Activated CD4-positive, alpha-beta T cell treated with anti-CD3 and anti-CD28 coated beads for 36 hours (primary cell): ENCODE results near the gene DSP. TPM values are rescaled to one million over a fixed set of nuclear protein-coding genes. Genes with fewer than 3 reads are reported as not detected.

Experiments
- ATAC-seq: fragments of 200-7000 bp; cut with Tn5 transposase; one replicate; pipeline ENCODE4 v1.10.0; 2021; ENCODE audit warnings: mild to moderate bottlenecking, moderate library complexity
- CTCF ChIA-PET: fragments of 350-600 bp; sonication (Branson Sonifier 250); formaldehyde crosslinking; loops from one replicate; lab custom pipeline; 2021; ENCODE audit warnings: antibody characterized with exemption; lab: Charles Lee
- POLR2A ChIA-PET: fragments of 350-600 bp; sonication (Branson Sonifier 250); formaldehyde crosslinking; loops from one replicate; lab custom pipeline; 2021; ENCODE audit warnings: antibody characterized with exemption, inconsistent platforms; lab: Charles Lee
- DNase-seq: peaks from one replicate; pipeline ENCODE4 v3.0.0-alpha.2; 2020
- H3K27ac Mint-ChIP-seq: one replicate; pipeline ENCODE4 v1.8.0; 2021; ENCODE audit warnings: mixed read lengths
- H3K27me3 Mint-ChIP-seq: one replicate; pipeline ENCODE4 v1.8.0; 2021; ENCODE audit warnings: mixed read lengths
- H3K36me3 Mint-ChIP-seq: one replicate; pipeline ENCODE4 v1.8.0; 2021; ENCODE audit warnings: low read depth, mixed read lengths
- H3K4me1 Mint-ChIP-seq: one replicate; pipeline ENCODE4 v1.8.0; 2021; ENCODE audit warnings: mixed read lengths
- H3K4me3 Mint-ChIP-seq: one replicate; pipeline ENCODE4 v1.8.0; 2021; ENCODE audit warnings: mild to moderate bottlenecking, moderate library complexity, mixed read lengths
- H3K9me3 Mint-ChIP-seq: one replicate; pipeline ENCODE4 v1.8.0; 2021; ENCODE audit warnings: low read depth, mixed read lengths
- intact Hi-C, 2 experiments: fragments of 100-400 bp; cut with DNase I in 1 of 2; cut with micrococcal nuclease in 1 of 2; formaldehyde crosslinking; loops; one replicate each; pipeline versions ENCODE4 v1.14.2 to v1.15.1; 2022 to 2024; cut with DNase I, micrococcal nuclease
- total RNA-seq, 2 experiments: library from RNA; stranded (reverse); gene quantifications; one replicate each; pipeline ENCODE4 v1.2.3, GENCODE V29; 2021

DSP gene
- total RNA-seq, 2 experiments from 2014 or later: 0.05 to 0.09 TPM

DNA sequence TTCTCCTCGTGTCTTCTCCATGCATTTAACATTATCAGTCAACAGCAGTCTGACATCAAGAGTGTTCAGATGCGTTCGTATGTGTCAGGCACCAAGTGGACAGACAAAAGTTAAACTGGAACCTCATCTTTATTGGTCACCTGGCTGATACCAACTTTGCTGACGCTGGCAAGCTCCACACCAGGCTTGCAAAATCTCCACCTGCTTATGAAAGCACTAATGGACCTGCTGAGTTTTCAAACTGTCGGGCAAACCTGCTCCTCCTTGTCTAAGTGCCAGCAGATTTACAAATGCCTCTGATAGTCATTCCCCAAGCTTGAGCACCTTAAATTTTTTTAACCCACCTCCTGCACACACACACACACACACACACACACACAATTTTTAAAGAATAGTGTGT lies 27.9 kb upstream of the DSP start:
- no peaks in the 10 kb centered on the region for H3K36me3 Mint-ChIP-seq
- H3K4me3 Mint-ChIP-seq: no peak overlapping the region
- no peaks in the 10 kb centered on the region for H3K4me1 Mint-ChIP-seq
- H3K27me3 Mint-ChIP-seq: peaks cover 7% of the 10 kb centered on the region
- DNase-seq: no peak
- no peaks in the 10 kb centered on the region for H3K9me3 Mint-ChIP-seq
- no peak overlapping the region for H3K27ac Mint-ChIP-seq
- ChIA-PET CTCF (interaction anchor here (1.3 kb wide), 1 partner anchor 238 kb away, joined by 5 read pairs; no protein-coding TSS in a partner anchor), POLR2A (no interaction called here)
- intact Hi-C loops: no loop called here
- no peak for ATAC-seq

DNA sequence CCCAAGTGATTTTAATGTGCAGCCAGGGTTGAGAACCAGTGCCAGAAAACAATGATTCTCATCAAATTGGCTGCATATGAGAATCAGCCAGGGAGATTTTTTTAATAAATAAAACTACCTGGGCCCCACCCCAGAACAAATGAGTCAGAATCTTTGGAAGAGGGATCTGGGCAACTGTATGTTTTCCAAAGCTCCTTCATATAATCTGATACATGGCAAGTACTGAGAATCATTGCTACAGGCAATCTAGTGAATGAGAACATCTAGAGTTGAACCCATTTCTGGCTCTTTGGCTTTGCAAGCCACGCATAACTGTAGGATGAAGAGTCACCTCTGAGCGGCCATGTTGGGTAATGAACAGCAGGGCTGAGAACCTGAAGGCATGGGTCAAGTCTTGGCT lies 26.1 kb upstream of the DSP start:
- ATAC-seq: no peak

DNA sequence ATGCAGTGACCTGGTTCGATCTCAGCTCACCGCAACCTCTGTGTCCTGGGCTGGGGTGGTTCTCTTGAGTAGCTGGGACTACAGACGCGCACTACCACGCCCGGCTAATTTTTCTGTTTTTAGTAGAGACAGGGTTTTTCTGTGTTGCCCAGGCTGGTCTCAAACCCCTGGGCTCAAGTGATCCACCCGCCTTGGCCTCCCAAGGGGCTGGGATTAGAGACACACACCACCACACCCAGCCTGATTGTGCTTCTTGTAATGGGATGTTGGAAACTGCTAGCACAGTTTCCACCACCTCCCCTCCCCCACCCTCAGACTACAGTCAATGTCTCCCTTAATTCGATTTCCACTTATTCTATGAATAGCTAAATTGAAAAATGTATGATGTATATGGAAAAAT lies 22.6 kb upstream of the DSP start:
- ChIA-PET CTCF (interaction anchor here (0.7 kb wide), 1 partner anchor 1183 kb away, joined by 3 read pairs; no protein-coding TSS in a partner anchor), POLR2A (interaction anchor here (0.6 kb wide), 1 partner anchor 22 kb away, joined by 3 read pairs; the partner anchor contains the start of gene DSP)
- peaks cover 12% of the 10 kb centered on the region for H3K27me3 Mint-ChIP-seq
- H3K36me3 Mint-ChIP-seq: no peaks in the 10 kb centered on the region
- intact Hi-C loops: no loop called here
- H3K4me3 Mint-ChIP-seq: no peak overlapping the region
- no peak for ATAC-seq
- H3K4me1 Mint-ChIP-seq: no peaks in the 10 kb centered on the region
- no peak for DNase-seq
- H3K27ac Mint-ChIP-seq: no peak overlapping the region
- no peaks in the 10 kb centered on the region for H3K9me3 Mint-ChIP-seq

More for the DNA sequence above, 26.1 kb upstream of the DSP start:
- no peak for DNase-seq
- no peak overlapping the region for H3K4me3 Mint-ChIP-seq
- ChIA-PET POLR2A (no interaction called here), CTCF (interaction anchor here (0.6 kb wide), 1 partner anchor 37 kb away, joined by 3 read pairs; no protein-coding TSS in a partner anchor)
- H3K27me3 Mint-ChIP-seq: peaks cover 8% of the 10 kb centered on the region
- intact Hi-C loops: no loop called here
- no peaks in the 10 kb centered on the region for H3K4me1 Mint-ChIP-seq
- H3K36me3 Mint-ChIP-seq: no peaks in the 10 kb centered on the region
- no peaks in the 10 kb centered on the region for H3K9me3 Mint-ChIP-seq
- no peak overlapping the region for H3K27ac Mint-ChIP-seq

- ChIA-PET CTCF (interaction anchor here (0.5 kb wide), 1 partner anchor 149 kb away, joined by 3 read pairs; no protein-coding TSS in a partner anchor), POLR2A (no interaction called here)
- Mint-ChIP-seq H3K27me3 (peaks cover 34% of the 10 kb centered on the region), H3K9me3 (no peaks in the 10 kb centered on the region), H3K4me1 (no peaks in the 10 kb centered on the region), H3K36me3 (no peaks in the 10 kb centered on the region), H3K27ac (no peak overlapping the region), H3K4me3 (no peak overlapping the region)
- intact Hi-C loops: no loop called here
- ATAC-seq: no peak
- no peak for DNase-seq
Observed at GRCh38 chr6:7522873-7523272, 18.6 kb upstream of the DSP start.

GRCh38 chr6:7523922-7524321 lies 17.5 kb upstream of the DSP start:
- H3K9me3 Mint-ChIP-seq: no peaks in the 10 kb centered on the region
- ATAC-seq: no peak
- no peaks in the 10 kb centered on the region for H3K36me3 Mint-ChIP-seq
- peaks cover 38% of the 10 kb centered on the region for H3K27me3 Mint-ChIP-seq
- intact Hi-C loops: no loop called here
- no peak for DNase-seq
- ChIA-PET CTCF (no interaction called here), POLR2A (no interaction called here)
- no peak overlapping the region for H3K4me3 Mint-ChIP-seq
- H3K27ac Mint-ChIP-seq: no peak overlapping the region
- no peaks in the 10 kb centered on the region for H3K4me1 Mint-ChIP-seq

- CTCF ChIA-PET: no interaction called here
- H3K4me3 Mint-ChIP-seq: no peak overlapping the region
- no peak for ATAC-seq
- H3K9me3 Mint-ChIP-seq: no peaks in the 10 kb centered on the region
- H3K27me3 Mint-ChIP-seq: peaks cover 36% of the 10 kb centered on the region
- POLR2A ChIA-PET: no interaction called here
- no peak overlapping the region for H3K27ac Mint-ChIP-seq
- no peaks in the 10 kb centered on the region for H3K36me3 Mint-ChIP-seq
- DNase-seq: no peak
- no peaks in the 10 kb centered on the region for H3K4me1 Mint-ChIP-seq
- intact Hi-C loops: no loop called here
Observed at GRCh38 chr6:7526755-7527154, 14.7 kb upstream of the DSP start.

- H3K27me3 Mint-ChIP-seq: peaks cover 32% of the 10 kb centered on the region
Observed at GRCh38 chr6:7528565-7528964, 12.9 kb upstream of the DSP start.

DNA sequence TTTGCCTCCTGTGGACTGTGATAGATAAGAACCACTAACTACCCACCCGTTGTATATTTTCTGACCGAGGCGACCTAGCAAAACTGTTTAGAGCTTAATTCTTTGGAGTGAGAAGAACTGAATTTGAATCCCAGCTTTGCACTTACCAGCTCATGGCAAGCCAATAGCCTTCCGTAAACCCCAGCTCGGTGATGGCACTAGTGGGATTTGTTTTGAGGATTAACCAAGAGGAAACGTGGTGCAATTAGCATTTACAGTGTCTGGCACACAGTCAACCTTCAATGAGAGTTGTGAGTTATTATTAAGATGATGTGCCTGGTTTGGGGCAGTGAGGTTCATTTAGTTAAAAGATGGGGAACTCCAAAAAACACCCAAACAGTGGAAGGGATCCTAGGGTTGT lies 12.3 kb upstream of the DSP start:
- ChIA-PET CTCF (no interaction called here), POLR2A (no interaction called here)
- no peaks in the 10 kb centered on the region for H3K9me3 Mint-ChIP-seq
- H3K4me1 Mint-ChIP-seq: no peaks in the 10 kb centered on the region
- intact Hi-C loops: no loop called here
- no peak overlapping the region for H3K4me3 Mint-ChIP-seq
- no peak for DNase-seq
- no peaks in the 10 kb centered on the region for H3K36me3 Mint-ChIP-seq
- ATAC-seq: no peak
- no peak overlapping the region for H3K27ac Mint-ChIP-seq
- peaks cover 29% of the 10 kb centered on the region for H3K27me3 Mint-ChIP-seq

More at GRCh38 chr6:7528565-7528964, 12.9 kb upstream of the DSP start:
- ATAC-seq (no peak), DNase-seq (no peak)
- H3K27ac Mint-ChIP-seq: no peak overlapping the region
- ChIA-PET POLR2A (no interaction called here), CTCF (no interaction called here)
- no peak overlapping the region for H3K4me3 Mint-ChIP-seq
- no peaks in the 10 kb centered on the region for H3K9me3 Mint-ChIP-seq
- intact Hi-C loops: no loop called here
- H3K36me3 Mint-ChIP-seq: no peaks in the 10 kb centered on the region
- no peaks in the 10 kb centered on the region for H3K4me1 Mint-ChIP-seq

- Mint-ChIP-seq H3K36me3 (no peaks in the 10 kb centered on the region), H3K9me3 (no peaks in the 10 kb centered on the region), H3K27me3 (peaks cover 24% of the 10 kb centered on the region), H3K4me3 (no peak overlapping the region), H3K4me1 (no peaks in the 10 kb centered on the region), H3K27ac (no peak overlapping the region)
- ATAC-seq (no peak), DNase-seq (no peak)
- ChIA-PET POLR2A (no interaction called here), CTCF (no interaction called here)
- intact Hi-C loops: no loop called here
Observed at GRCh38 chr6:7532232-7532631, 9.2 kb upstream of the DSP start.

DNA sequence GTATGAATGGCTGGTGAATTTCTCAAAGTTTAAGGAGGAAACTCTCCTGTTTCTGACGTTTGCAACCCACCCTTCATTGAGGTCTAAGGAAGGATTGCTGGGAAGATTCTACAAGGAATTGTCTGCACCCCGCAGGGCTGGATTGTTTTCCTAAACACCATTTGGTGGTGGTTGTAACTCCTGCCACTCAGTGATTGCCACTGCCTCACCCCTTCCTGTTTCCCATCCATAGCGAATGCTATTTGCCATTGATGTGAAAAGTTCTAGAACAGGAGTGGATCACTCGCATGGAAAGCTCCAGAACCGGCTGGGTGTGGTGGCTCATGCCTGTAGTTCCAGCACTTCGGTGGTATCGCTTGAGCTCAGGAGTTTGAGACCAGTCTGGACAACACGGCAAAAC lies 8.7 kb upstream of the DSP start:
- no peak for DNase-seq
- H3K9me3 Mint-ChIP-seq: no peaks in the 10 kb centered on the region
- no peak overlapping the region for H3K27ac Mint-ChIP-seq
- intact Hi-C loops: no loop called here
- no peak for ATAC-seq
- CTCF ChIA-PET: no interaction called here
- H3K27me3 Mint-ChIP-seq: peaks cover 24% of the 10 kb centered on the region
- H3K4me3 Mint-ChIP-seq: no peak overlapping the region
- no peaks in the 10 kb centered on the region for H3K36me3 Mint-ChIP-seq
- POLR2A ChIA-PET: interaction anchor here (0.7 kb wide), 1 partner anchor 111 kb away, joined by 5 read pairs; no protein-coding TSS in a partner anchor
- H3K4me1 Mint-ChIP-seq: no peaks in the 10 kb centered on the region

- ATAC-seq (no peak), DNase-seq (no peak)
- ChIA-PET CTCF (interaction anchor here (1.0 kb wide), 1 partner anchor 53 kb away, joined by 4 read pairs; no protein-coding TSS in a partner anchor), POLR2A (no interaction called here)
- no peaks in the 10 kb centered on the region for H3K36me3 Mint-ChIP-seq
- peaks cover 26% of the 10 kb centered on the region for H3K27me3 Mint-ChIP-seq
- no peak overlapping the region for H3K27ac Mint-ChIP-seq
- intact Hi-C loops: no loop called here
- H3K4me3 Mint-ChIP-seq: no peak overlapping the region
- no peaks in the 10 kb centered on the region for H3K9me3 Mint-ChIP-seq
- no peaks in the 10 kb centered on the region for H3K4me1 Mint-ChIP-seq
Observed at GRCh38 chr6:7534192-7534591, 7.3 kb upstream of the DSP start.

- H3K27ac Mint-ChIP-seq: no peak overlapping the region
- POLR2A ChIA-PET: no interaction called here
- CTCF ChIA-PET: interaction anchor here (0.7 kb wide), 1 partner anchor 82 kb away, joined by 3 read pairs; no protein-coding TSS in a partner anchor
- H3K4me3 Mint-ChIP-seq: no peak overlapping the region
- no peak for ATAC-seq
- H3K36me3 Mint-ChIP-seq: no peaks in the 10 kb centered on the region
- intact Hi-C loops: no loop called here
- H3K27me3 Mint-ChIP-seq: peaks cover 36% of the 10 kb centered on the region
- DNase-seq: no peak
- H3K9me3 Mint-ChIP-seq: no peaks in the 10 kb centered on the region
- peaks cover 1% of the 10 kb centered on the region for H3K4me1 Mint-ChIP-seq
Observed at GRCh38 chr6:7535498-7535897, 6.0 kb upstream of the DSP start.
